H1 (cell line): ENCODE results near the gene CD99. TPM values are rescaled to one million over a fixed set of nuclear protein-coding genes. Genes with fewer than 3 reads are reported as not detected.

ENCODE experiments used
- CHD2 ChIP-seq: IDR thresholded peaks from 2 replicates; pipeline ENCODE4 v1.6.1; 2012; ENCODE audit warnings: low read length, improper control_type of control experiment
- CREB1 ChIP-seq: IDR thresholded peaks from 2 replicates; pipeline ENCODE4 v1.6.1; 2012; ENCODE audit warnings: inconsistent platforms
- POU5F1 ChIP-seq: IDR thresholded peaks from 2 replicates; pipeline ENCODE4 v1.6.1; 2011; ENCODE audit warnings: low read depth, mild to moderate bottlenecking, low read length, moderate library complexity
- RNF2 ChIP-seq: fragments of 200-900, 300-1000 bp; sonication (generic); IDR thresholded peaks from 2 replicates; pipeline ENCODE4 v1.7.1; 2016; ENCODE audit warnings: borderline replicate concordance, low read depth, mild to moderate bottlenecking, antibody characterized with exemption, low read length; ENCODE audit not compliant: poor library complexity, severe bottlenecking; ENCODE audit errors: missing control alignments
- SP4 ChIP-seq: IDR thresholded peaks from 2 replicates; pipeline ENCODE4 v1.6.1; 2012; ENCODE audit warnings: low read length, inconsistent platforms
- polyA plus RNA-seq, 7 experiments: library from polyadenylated mRNA; depleted of rRNA in 3 of 7; stranded (reverse) in 5 of 7; unstranded in 2 of 7; fragments of >200 nt in 5 of 7; fragments of 200-250 nt in 2 of 7; gene quantifications; 1 replicate in 5 of 7; 2 replicates in 1 of 7; 4 replicates in 1 of 7; pipeline versions ENCODE4 v1.2.1 to v1.2.3, GENCODE V29; 2011 to 2013; ENCODE audit warnings: missing spikeins in 2 of 7, mixed read lengths in 2 of 7
- total RNA-seq: library from RNA; stranded (reverse); fragmentation: NEBNext Ultra II Directional; extraction: Animal tissue kit (Norgen Biotek cat#: 25700); gene quantifications from 2 replicates; pipeline ENCODE4 v1.2.1, GENCODE V29; 2021

The CD99 gene
- total and polyA plus RNA-seq, 2 of the 8 experiments (the other 6 are each of a cell fraction or from before 2014, with no cell fraction given) = 30.1 to 47.8 TPM

DNA sequence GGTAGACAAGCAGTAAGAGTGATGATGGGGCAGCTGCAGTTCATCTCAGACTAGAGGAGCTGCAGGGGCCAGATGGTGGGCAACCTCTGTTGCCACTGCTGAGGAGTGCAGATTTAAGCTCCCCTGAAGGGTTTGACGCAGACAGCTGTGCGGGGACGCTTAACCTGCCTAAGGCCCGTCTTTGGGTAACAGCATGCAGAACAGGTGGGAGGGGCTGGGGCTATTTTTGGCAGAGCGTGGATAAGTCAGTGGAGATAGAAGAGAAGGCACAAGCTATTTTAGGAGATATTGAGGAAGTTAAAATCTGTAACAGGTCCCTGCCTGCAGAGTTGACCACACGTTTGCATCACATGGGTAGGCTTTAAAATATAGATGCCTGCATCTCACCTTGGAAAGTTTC lies 10.5 kb downstream of the CD99 start (continued):
- TF ChIP-seq POU5F1 (no peak), SP4 (no peak), CREB1 (no peak), CHD2 (no peak), RNF2 (no peak)
